Esophagus squamous epithelium (tissue), 5 donors: ENCODE results near the gene PRDM10. TPM values are rescaled to one million over a fixed set of nuclear protein-coding genes. Genes with fewer than 3 reads are reported as not detected.

Experiments
- DNase-seq: peaks from one replicate; lab custom pipeline; 2025; lab: John Stamatoyannopoulos, UW
- H3K27ac ChIP-seq, 4 donors: fragments of 200-600 bp; sonication (generic); one replicate each; pipeline ENCODE4 v1.5.1; 2016 to 2019; ENCODE audit warnings: mild to moderate bottlenecking in 1 of 4
- H3K27me3 ChIP-seq, 4 donors: fragments of 200-600 bp; sonication (generic); 1 replicate in 3 of 4; 2 replicates in 1 of 4; pipeline versions ENCODE4 v1.5.1 to v1.6.0; 2017 to 2021; ENCODE audit warnings: antibody characterized with exemption in 1 of 4
- H3K36me3 ChIP-seq, 3 donors: fragments of 200-600 bp; sonication (generic); one replicate each; pipeline ENCODE4 v1.5.1; 2016 to 2019
- H3K4me1 ChIP-seq, 3 donors: fragments of 200-600 bp; sonication (generic); one replicate each; pipeline ENCODE4 v1.5.1; 2017 to 2019
- H3K4me3 ChIP-seq, 4 donors: fragments of 200-600 bp; sonication (generic); 1 replicate in 3 of 4; 2 replicates in 1 of 4; pipeline ENCODE4 v1.5.1; 2016 to 2019; ENCODE audit warnings: mild to moderate bottlenecking in 2 of 4, moderate library complexity in 1 of 4
- H3K9me3 ChIP-seq, 3 donors: fragments of 200-600 bp; sonication (generic); one replicate each; pipeline ENCODE4 v1.5.1; 2016 to 2019
- POLR2A ChIP-seq, 4 donors: fragments of 450-650 bp; IDR thresholded peaks; one replicate each; pipeline ENCODE4 v1.6.1; 2017; ENCODE audit warnings: antibody characterized with exemption in 4 of 4, mild to moderate bottlenecking in 4 of 4, moderate library complexity in 3 of 4
- WGBS, 2 donors: methylation state at CpG; one replicate each; pipeline ENCODE4 v1.1.5; 2018; 5-methylcytosine and 5-hydroxymethylcytosine counted together
- intact Hi-C: fragments of 100-400 bp; cut with DNase I; formaldehyde crosslinking; loops from one replicate; pipeline ENCODE4 v1.15.0; 2022
- total RNA-seq, 4 donors: library from RNA; depleted of rRNA; stranded (reverse); fragments of >200 nt; gene quantifications; one replicate each; pipeline ENCODE4 v1.1.0, GENCODE V29; 2016
- TF ChIP-seq, protein P1 (sequence below), 6 experiments: fragments of 450-650 bp in 4 of 6; fragments of 200-600 bp in 2 of 6; sonication (generic) in 2 of 6; IDR thresholded peaks; one replicate each; pipeline ENCODE4 v1.5.1; 2016 to 2019; ENCODE audit warnings: antibody characterized with exemption in 6 of 6, mild to moderate bottlenecking in 4 of 6, moderate library complexity in 4 of 6
- donor health status: DM: yes; HTN: yes; CAD: no.

Gene PRDM10
- total RNA-seq, 4 donors from 2014 or later = 7.3 to 11.2 (median 7.7) TPM

DNA sequence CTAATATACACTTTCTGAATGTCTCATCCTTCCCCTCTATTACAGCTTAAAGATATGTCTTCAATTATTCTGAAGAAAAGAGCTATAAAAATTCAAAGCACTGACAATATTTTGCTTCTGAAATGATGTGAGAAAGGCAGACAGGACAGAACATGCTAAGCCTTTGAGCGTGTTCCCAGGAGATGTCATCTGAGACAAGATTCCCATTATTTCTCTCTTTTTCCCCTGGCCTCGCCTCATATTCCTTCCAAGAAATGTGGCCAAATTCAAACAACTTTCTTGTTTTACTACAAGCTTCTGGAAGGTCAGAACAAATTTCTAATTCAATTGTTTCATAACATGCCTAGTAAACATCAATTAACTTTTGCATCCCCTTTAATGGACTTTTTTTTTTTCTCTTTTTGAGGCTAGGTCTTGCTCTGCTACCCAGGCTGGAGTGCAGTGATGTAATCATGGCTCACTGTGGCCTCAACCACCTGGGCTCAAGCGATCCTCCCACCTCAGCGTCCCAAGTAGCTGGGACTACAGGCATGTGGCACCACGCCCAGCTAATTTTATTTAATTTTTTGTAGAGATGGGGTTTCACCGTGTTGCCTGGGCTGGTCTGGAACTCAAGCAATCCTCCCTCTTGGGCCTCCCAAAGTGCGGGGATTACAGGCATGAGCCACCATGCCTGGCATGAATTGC, 70.1 kb downstream of the PRDM10 start:
- H3K27ac ChIP-seq = peak overlapping the region in 1 of 4 donors; percentile 26
- H3K4me1 ChIP-seq = peaks cover 0 to 23% (median 0%) of the 10 kb centered on the region in 3 donors
- DNase-seq = no peak
- no peaks in the 10 kb centered on the region for H3K9me3 ChIP-seq
- TF ChIP-seq, protein P1, sequence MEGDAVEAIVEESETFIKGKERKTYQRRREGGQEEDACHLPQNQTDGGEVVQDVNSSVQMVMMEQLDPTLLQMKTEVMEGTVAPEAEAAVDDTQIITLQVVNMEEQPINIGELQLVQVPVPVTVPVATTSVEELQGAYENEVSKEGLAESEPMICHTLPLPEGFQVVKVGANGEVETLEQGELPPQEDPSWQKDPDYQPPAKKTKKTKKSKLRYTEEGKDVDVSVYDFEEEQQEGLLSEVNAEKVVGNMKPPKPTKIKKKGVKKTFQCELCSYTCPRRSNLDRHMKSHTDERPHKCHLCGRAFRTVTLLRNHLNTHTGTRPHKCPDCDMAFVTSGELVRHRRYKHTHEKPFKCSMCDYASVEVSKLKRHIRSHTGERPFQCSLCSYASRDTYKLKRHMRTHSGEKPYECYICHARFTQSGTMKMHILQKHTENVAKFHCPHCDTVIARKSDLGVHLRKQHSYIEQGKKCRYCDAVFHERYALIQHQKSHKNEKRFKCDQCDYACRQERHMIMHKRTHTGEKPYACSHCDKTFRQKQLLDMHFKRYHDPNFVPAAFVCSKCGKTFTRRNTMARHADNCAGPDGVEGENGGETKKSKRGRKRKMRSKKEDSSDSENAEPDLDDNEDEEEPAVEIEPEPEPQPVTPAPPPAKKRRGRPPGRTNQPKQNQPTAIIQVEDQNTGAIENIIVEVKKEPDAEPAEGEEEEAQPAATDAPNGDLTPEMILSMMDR (IDR thresholded peaks at IDR 0.05) = no peak
- no peak for TF ChIP-seq POLR2A (IDR thresholded peaks at IDR 0.05)
- H3K4me3 ChIP-seq = no peak overlapping the region
- intact Hi-C loops = no loop called here
- peaks cover 0 to 56% (median 0%) of the 10 kb centered on the region in 3 donors for H3K36me3 ChIP-seq
- WGBS, 2 donors = 39 to 57% methylated on average over 4 to 7 of the region's 7 CpGs
- no peaks in the 10 kb centered on the region for H3K27me3 ChIP-seq

DNA sequence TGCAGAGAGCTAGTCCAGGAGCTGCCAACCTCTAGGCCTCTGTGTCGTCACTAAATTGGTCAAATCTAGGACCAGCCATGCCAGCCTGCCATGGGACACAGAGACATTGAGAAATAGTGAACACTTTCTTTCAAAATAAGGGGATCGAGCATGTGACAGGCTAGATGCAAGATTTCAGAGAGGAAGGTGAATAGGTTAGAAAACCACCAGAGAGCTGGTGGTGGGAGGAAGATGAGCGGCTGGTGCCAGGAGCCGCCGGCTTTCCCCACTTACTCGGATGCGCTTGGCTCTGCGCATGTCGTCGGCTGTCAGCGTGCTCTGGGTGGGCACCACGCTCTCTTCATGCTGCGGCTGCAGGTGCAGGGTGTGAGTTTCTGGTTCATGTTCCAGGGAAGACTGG, 71.9 kb downstream of the PRDM10 start:
- H3K36me3 ChIP-seq = peaks cover 0 to 54% (median 0%) of the 10 kb centered on the region in 3 donors
- no peak overlapping the region for H3K4me3 ChIP-seq
- H3K27me3 ChIP-seq = no peaks in the 10 kb centered on the region
- TF ChIP-seq, protein P1 (IDR thresholded peaks at IDR 0.05) = no peak
- TF ChIP-seq POLR2A (IDR thresholded peaks at IDR 0.05) = no peak
- intact Hi-C loops = no loop called here
- no peaks in the 10 kb centered on the region for H3K9me3 ChIP-seq
- WGBS, 2 donors = 62 to 76% methylated on average over 11 to 13 of the region's 13 CpGs
- H3K27ac ChIP-seq = no peak overlapping the region
- no peak for DNase-seq
- H3K4me1 ChIP-seq = peaks cover 0 to 23% (median 0%) of the 10 kb centered on the region in 3 donors

- no peak for TF ChIP-seq POLR2A (IDR thresholded peaks at IDR 0.05)
- TF ChIP-seq, protein P1 (IDR thresholded peaks at IDR 0.05) = no peak
- WGBS, 2 donors = 30 to 42% methylated on average over 6 of the region's 6 CpGs
- no peak for DNase-seq
- intact Hi-C loops = no loop called here
- Histone ChIP-seq H3K4me3 (no peak overlapping the region), H3K27ac (no peak overlapping the region), H3K9me3 (no peaks in the 10 kb centered on the region), H3K4me1 (peaks cover 0 to 23% (median 0%) of the 10 kb centered on the region in 3 donors), H3K36me3 (peaks cover 0 to 51% (median 0%) of the 10 kb centered on the region in 3 donors), H3K27me3 (no peaks in the 10 kb centered on the region)
Measured at GRCh38 chr11:129930296-129930695, 72.3 kb downstream of the PRDM10 start.

GRCh38 chr11:129929721-129930120, 72.9 kb downstream of the PRDM10 start:
- intact Hi-C loops = no loop called here
- WGBS, 2 donors = 61 to 83% methylated on average over 2 of the region's 2 CpGs
- H3K9me3 ChIP-seq = no peaks in the 10 kb centered on the region

More at GRCh38 chr11:129929721-129930120, 72.9 kb downstream of the PRDM10 start:
- TF ChIP-seq, protein P1 (IDR thresholded peaks at IDR 0.05) = no peak
- peaks cover 0 to 53% (median 3%) of the 10 kb centered on the region in 3 donors for H3K36me3 ChIP-seq
- H3K27me3 ChIP-seq = no peaks in the 10 kb centered on the region
- peaks cover 0 to 23% (median 0%) of the 10 kb centered on the region in 3 donors for H3K4me1 ChIP-seq
- no peak overlapping the region for H3K27ac ChIP-seq
- no peak for DNase-seq
- no peak overlapping the region for H3K4me3 ChIP-seq
